Testis (tissue), 3 donors: ENCODE data around the gene GNB5. TPM values are rescaled to one million over a fixed set of nuclear protein-coding genes. Genes with fewer than 3 reads are reported as not detected.

Source experiments
- DNase-seq: peaks from one replicate; pipeline ENCODE4 v3.0.0-alpha.2; 2019
- H3K27ac ChIP-seq, 2 donors: fragments of 200-600 bp; sonication (generic); one replicate each; pipeline ENCODE4 v1.5.1; 2019
- H3K27me3 ChIP-seq: fragments of 200-600 bp; sonication (generic); one replicate; pipeline ENCODE4 v1.5.1; 2019
- H3K36me3 ChIP-seq: fragments of 200-600 bp; sonication (generic); one replicate; pipeline ENCODE4 v1.5.1; 2017; ENCODE audit warnings: low read depth; ENCODE audit errors: missing control alignments
- H3K4me1 ChIP-seq: fragments of 200-600 bp; sonication (generic); one replicate; pipeline ENCODE4 v1.5.1; 2019
- H3K4me3 ChIP-seq, 2 donors: fragments of 200-600 bp; sonication (generic); one replicate each; pipeline ENCODE4 v1.5.1; 2017 to 2019
- H3K9me3 ChIP-seq: fragments of 200-600 bp; sonication (generic); one replicate; pipeline ENCODE4 v1.5.1; 2017
- POLR2A ChIP-seq: fragments of 450-650 bp; IDR thresholded peaks from one replicate; pipeline ENCODE4 v1.6.1; 2017; ENCODE audit warnings: antibody characterized with exemption, mild to moderate bottlenecking, moderate library complexity
- WGBS, 2 donors: methylation state at CpG; one replicate each; pipeline ENCODE4 v1.1.5; 2018; 5-methylcytosine and 5-hydroxymethylcytosine counted together
- intact Hi-C: fragments of 100-400 bp; cut with DNase I; formaldehyde crosslinking; loops from one replicate; pipeline ENCODE4 v1.15.1; 2023; ENCODE audit warnings: low total_unique reads
- polyA plus RNA-seq: library from polyadenylated mRNA; stranded (reverse); fragments of 350-450 nt; fragmentation: Illumina TruSeq; extraction: RNeasy Lipid Tissue Mini Kit (QIAGEN cat#74804); gene quantifications from one replicate; pipeline ENCODE4 v1.2.3, GENCODE V29; 2014; ENCODE audit warnings: low read depth, low replicate concordance; ENCODE audit not compliant: insufficient read depth
- total RNA-seq, 2 donors: library from RNA; depleted of rRNA; stranded (reverse); fragments of >200 nt; gene quantifications; one replicate each; pipeline ENCODE4 v1.2.3, GENCODE V29; 2016
- TF ChIP-seq, protein P1 (sequence below), 3 experiments: fragments of 450-650 bp in 2 of 3; fragments of 200-600 bp in 1 of 3; sonication (generic) in 1 of 3; IDR thresholded peaks; one replicate each; pipeline ENCODE4 v1.5.1; 2016 to 2019; ENCODE audit warnings: antibody characterized with exemption in 3 of 3, mild to moderate bottlenecking in 2 of 3, moderate library complexity in 1 of 3

Gene GNB5
- total and polyA plus RNA-seq, 3 donors from 2014 or later, result 37.1 to 82.3 (median 65.4) TPM

GRCh38 chr15:52234596-52235541 is 43.7 kb upstream of the GNB5 start:
- WGBS, 2 donors, result 74 to 79% methylated on average over 17 of the region's 17 CpGs
- Histone ChIP-seq H3K4me1 (no peaks in the 10 kb centered on the region), H3K9me3 (no peaks in the 10 kb centered on the region), H3K27me3 (no peaks in the 10 kb centered on the region), H3K36me3 (no peaks in the 10 kb centered on the region), H3K4me3 (no peak overlapping the region), H3K27ac (no peak overlapping the region)
- no peak for DNase-seq
- intact Hi-C loops, result no loop called here
- TF ChIP-seq, protein P1, sequence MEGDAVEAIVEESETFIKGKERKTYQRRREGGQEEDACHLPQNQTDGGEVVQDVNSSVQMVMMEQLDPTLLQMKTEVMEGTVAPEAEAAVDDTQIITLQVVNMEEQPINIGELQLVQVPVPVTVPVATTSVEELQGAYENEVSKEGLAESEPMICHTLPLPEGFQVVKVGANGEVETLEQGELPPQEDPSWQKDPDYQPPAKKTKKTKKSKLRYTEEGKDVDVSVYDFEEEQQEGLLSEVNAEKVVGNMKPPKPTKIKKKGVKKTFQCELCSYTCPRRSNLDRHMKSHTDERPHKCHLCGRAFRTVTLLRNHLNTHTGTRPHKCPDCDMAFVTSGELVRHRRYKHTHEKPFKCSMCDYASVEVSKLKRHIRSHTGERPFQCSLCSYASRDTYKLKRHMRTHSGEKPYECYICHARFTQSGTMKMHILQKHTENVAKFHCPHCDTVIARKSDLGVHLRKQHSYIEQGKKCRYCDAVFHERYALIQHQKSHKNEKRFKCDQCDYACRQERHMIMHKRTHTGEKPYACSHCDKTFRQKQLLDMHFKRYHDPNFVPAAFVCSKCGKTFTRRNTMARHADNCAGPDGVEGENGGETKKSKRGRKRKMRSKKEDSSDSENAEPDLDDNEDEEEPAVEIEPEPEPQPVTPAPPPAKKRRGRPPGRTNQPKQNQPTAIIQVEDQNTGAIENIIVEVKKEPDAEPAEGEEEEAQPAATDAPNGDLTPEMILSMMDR (IDR thresholded peaks at IDR 0.05), result no peak

DNA sequence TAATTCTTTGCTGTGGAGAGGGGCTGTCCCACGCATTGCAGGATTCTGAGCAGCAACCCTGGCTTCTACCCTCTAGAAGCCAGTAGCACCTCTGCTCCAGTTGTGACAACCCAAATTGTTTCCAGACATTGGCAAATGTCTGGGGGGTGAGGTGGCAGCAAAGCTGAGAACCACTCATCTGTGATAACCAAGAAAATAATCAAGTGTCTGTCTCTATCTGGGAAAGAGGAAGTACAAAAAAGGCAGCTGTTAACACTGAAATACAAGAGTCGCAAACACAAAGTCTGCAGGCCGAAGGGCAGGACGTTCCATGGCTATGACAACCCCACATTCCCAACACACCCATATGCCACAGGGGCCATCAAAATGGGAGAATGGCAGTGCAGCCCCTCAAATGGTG is 42.2 kb upstream of the GNB5 start:
- DNase-seq, result no peak
- WGBS, 2 donors, result 62 to 81% methylated on average over 4 of the region's 4 CpGs
- TF ChIP-seq, protein P1 (IDR thresholded peaks at IDR 0.05), result no peak
- TF ChIP-seq POLR2A, result no peak
- no peaks in the 10 kb centered on the region for H3K9me3 ChIP-seq
- intact Hi-C loops, result no loop called here
- no peak overlapping the region for H3K27ac ChIP-seq
- H3K36me3 ChIP-seq, result no peaks in the 10 kb centered on the region
- H3K4me1 ChIP-seq, result no peaks in the 10 kb centered on the region
- no peaks in the 10 kb centered on the region for H3K27me3 ChIP-seq
- no peak overlapping the region for H3K4me3 ChIP-seq

- DNase-seq, result no peak
- Histone ChIP-seq H3K36me3 (no peaks in the 10 kb centered on the region), H3K4me1 (no peaks in the 10 kb centered on the region), H3K27ac (no peak overlapping the region), H3K4me3 (no peak overlapping the region), H3K9me3 (no peaks in the 10 kb centered on the region), H3K27me3 (no peaks in the 10 kb centered on the region)
- WGBS, 2 donors, result 61 to 68% methylated on average over 1 of the region's 1 CpG
- intact Hi-C loops, result no loop called here
- TF ChIP-seq, protein P1 (IDR thresholded peaks at IDR 0.05), result no peak
- TF ChIP-seq POLR2A, result no peak
These were observed 41.1 kb upstream of the GNB5 start for GRCh38 chr15:52232327-52232726.

- Histone ChIP-seq H3K4me3 (no peak overlapping the region), H3K27ac (no peak overlapping the region), H3K4me1 (no peaks in the 10 kb centered on the region), H3K27me3 (no peaks in the 10 kb centered on the region), H3K9me3 (no peaks in the 10 kb centered on the region), H3K36me3 (no peaks in the 10 kb centered on the region)
- 89% methylated on average over 1 of the region's 1 CpG for WGBS, 2 donors
- no peak for TF ChIP-seq POLR2A
- TF ChIP-seq, protein P1 (IDR thresholded peaks at IDR 0.05), result no peak
- DNase-seq, result no peak
- intact Hi-C loops, result no loop called here
These were observed 38.9 kb upstream of the GNB5 start for GRCh38 chr15:52230073-52230472.

DNA sequence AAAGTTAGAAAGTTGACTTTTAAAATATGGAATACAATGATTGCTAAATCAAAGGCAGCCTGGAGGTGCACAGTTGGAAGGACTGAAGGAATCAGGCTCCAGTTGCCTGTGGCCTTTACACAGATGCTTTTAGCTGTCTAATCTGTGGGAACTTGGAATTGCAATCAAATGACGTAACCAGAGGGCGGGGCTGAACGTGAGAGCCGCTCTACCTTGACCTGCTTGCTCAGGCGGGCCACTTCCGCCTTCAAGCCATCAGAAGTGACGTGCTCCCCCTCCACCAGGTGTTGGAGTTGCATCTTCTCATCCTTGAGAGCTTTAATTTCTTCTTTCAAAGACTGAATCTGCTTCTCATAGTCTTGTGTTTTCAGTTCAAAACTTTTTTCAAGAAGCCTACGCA is 37.7 kb upstream of the GNB5 start:
- Histone ChIP-seq H3K4me1 (no peaks in the 10 kb centered on the region), H3K27me3 (no peaks in the 10 kb centered on the region), H3K27ac (no peak overlapping the region), H3K4me3 (no peak overlapping the region), H3K9me3 (no peaks in the 10 kb centered on the region), H3K36me3 (no peaks in the 10 kb centered on the region)
- intact Hi-C loops, result no loop called here
- TF ChIP-seq POLR2A, result no peak
- TF ChIP-seq, protein P1 (IDR thresholded peaks at IDR 0.05), result no peak
- 71 to 73% methylated on average over 8 of the region's 8 CpGs for WGBS, 2 donors
- no peak for DNase-seq
